Suprapubic skin (tissue), 3 donors: ENCODE results near the gene INHBC.

Experiments
- CTCF ChIP-seq, 2 donors: fragments of 200-600 bp in 1 of 2; fragments of 450-650 bp in 1 of 2; sonication (generic) in 1 of 2; IDR thresholded peaks; one replicate each; pipeline ENCODE4 v1.5.1; 2016 to 2019; ENCODE audit warnings: antibody characterized with exemption in 2 of 2, mild to moderate bottlenecking in 1 of 2, moderate library complexity in 1 of 2
- EP300 ChIP-seq: sonication (generic); formaldehyde crosslinking; IDR thresholded peaks from one replicate; pipeline ENCODE4 v1.6.1; 2017; ENCODE audit warnings: antibody characterized with exemption

GRCh38 chr12:57470970-57471656 is 36.5 kb downstream of the INHBC start:
- no peak for TF ChIP-seq CTCF (IDR thresholded peaks at IDR 0.05)
- TF ChIP-seq EP300: no peak
